PC-3 (cell line): ENCODE results near the gene GAP43. TPM values are rescaled to one million over a fixed set of nuclear protein-coding genes. Genes with fewer than 3 reads are reported as not detected.

ENCODE experiments used
- ATAC-seq: fragments of 200-7000 bp; cut with Tn5 transposase; 2 replicates; pipeline ENCODE4 v1.9.1; 2020; ENCODE audit warnings: mild to moderate bottlenecking, moderate library complexity
- BruUV-seq: library from RNA; stranded (reverse); fragments of 400-500 nt; replicated peaks from 2 replicates; lab custom pipeline; 2021; lab: Mats Ljungman, UMichigan
- CTCF ChIA-PET: fragments of 300-600 bp; sonication (Branson Sonifier 250); formaldehyde crosslinking; loops from one replicate; lab custom pipeline; 2022; ENCODE audit warnings: antibody characterized with exemption; lab: Charles Lee
- POLR2A ChIA-PET: fragments of 300-600 bp; sonication (Branson Sonifier 250); formaldehyde crosslinking; loops from one replicate; lab custom pipeline; 2022; ENCODE audit warnings: antibody characterized with exemption; ENCODE audit not compliant: unreplicated experiment; lab: Charles Lee
- DNase-seq: peaks from one replicate; pipeline ENCODE4 v3.0.0-alpha.2; 2015
- H2AFZ ChIP-seq: fragments of 300-600 bp; sonication (generic); 2 replicates; pipeline ENCODE4 v1.6.0; 2016; ENCODE audit warnings: antibody characterized with exemption, low read length
- H3F3A ChIP-seq: fragments of 300-600 bp; sonication (generic); one replicate; pipeline ENCODE4 v1.6.0; 2017; ENCODE audit warnings: antibody characterized with exemption, low read length, control low read depth, mild to moderate bottlenecking; ENCODE audit not compliant: unreplicated experiment
- H3K27ac ChIP-seq: fragments of 300-600 bp; sonication (generic); 2 replicates; pipeline ENCODE4 v1.5.1; 2016; ENCODE audit warnings: mild to moderate bottlenecking, low read length
- H3K27me3 ChIP-seq: fragments of 300-600 bp; sonication (generic); 2 replicates; pipeline ENCODE4 v1.6.1; 2016; ENCODE audit warnings: low read length, mixed read lengths
- H3K36me3 ChIP-seq: fragments of 300-600 bp; sonication (generic); 2 replicates; pipeline ENCODE4 v1.6.1; 2016; ENCODE audit warnings: low read depth, mixed run types, low read length, mixed read lengths
- H3K4me1 ChIP-seq: fragments of 300-600 bp; sonication (generic); 2 replicates; pipeline ENCODE4 v1.5.1; 2016; ENCODE audit warnings: low read length; ENCODE audit not compliant: insufficient read depth
- H3K4me2 ChIP-seq: fragments of 300-600 bp; sonication (generic); 2 replicates; pipeline ENCODE4 v1.6.0; 2016; ENCODE audit warnings: low read length
- H3K4me3 ChIP-seq: fragments of 300-600 bp; sonication (generic); 2 replicates; pipeline ENCODE4 v1.5.1; 2016; ENCODE audit warnings: mild to moderate bottlenecking, low read length, mixed read lengths
- H3K79me2 ChIP-seq: fragments of 300-600 bp; sonication (generic); 2 replicates; pipeline ENCODE4 v1.6.1; 2017; ENCODE audit warnings: low read length, mixed read lengths
- H3K9ac ChIP-seq: fragments of 300-600 bp; sonication (generic); 2 replicates; pipeline ENCODE4 v1.6.0; 2016; ENCODE audit warnings: mild to moderate bottlenecking, low read length
- H3K9me2 ChIP-seq: fragments of 300-600 bp; sonication (generic); replicated peaks from 2 replicates; pipeline ENCODE4 v1.6.1; 2016; ENCODE audit warnings: mixed run types, low read length, mixed read lengths
- H3K9me3 ChIP-seq: fragments of 300-600 bp; sonication (generic); 2 replicates; pipeline ENCODE4 v1.6.1; 2016; ENCODE audit warnings: low read length, mixed read lengths
- H4K20me1 ChIP-seq: fragments of 300-600 bp; sonication (generic); 2 replicates; pipeline ENCODE4 v1.6.1; 2016; ENCODE audit warnings: low read length, mixed read lengths
- CTCF ChIP-seq: fragments of 300-600 bp; sonication (generic); conservative IDR thresholded peaks from 2 replicates; pipeline ENCODE4 v1.5.1; 2017; ENCODE audit warnings: antibody characterized with exemption, low read depth, mild to moderate bottlenecking, low read length
- EZH2 ChIP-seq: fragments of 300-600 bp; sonication (generic); IDR thresholded peaks from one replicate; pipeline ENCODE4 v1.6.1; 2017; ENCODE audit warnings: antibody characterized with exemption, mild to moderate bottlenecking, low read length; ENCODE audit not compliant: unreplicated experiment
- EZH2phosphoT487 ChIP-seq: fragments of 300-600 bp; sonication (generic); IDR thresholded peaks from 2 replicates; pipeline ENCODE4 v1.6.1; 2018; ENCODE audit warnings: mild to moderate bottlenecking, antibody characterized with exemption, low read length, borderline replicate concordance
- intact Hi-C: fragments of 100-400 bp; cut with micrococcal nuclease; formaldehyde crosslinking; loops from 2 replicates; pipeline ENCODE4 v1.9.0; 2023
- total RNA-seq: library from RNA; depleted of rRNA; stranded (reverse); fragments of >200 nt; gene quantifications from 2 replicates; pipeline ENCODE4 v1.2.3, GENCODE V29; 2014

GAP43 gene
- total RNA-seq, 1 experiment from 2014 or later = not detected

- Histone ChIP-seq H2AFZ (no peak overlapping the region), H3K4me1 (no peaks in the 10 kb centered on the region), H3F3A (no peaks in the 10 kb centered on the region), H3K9ac (no peak overlapping the region), H3K79me2 (no peaks in the 10 kb centered on the region), H3K9me3 (no peaks in the 10 kb centered on the region), H3K9me2 (no peaks in the 10 kb centered on the region), H4K20me1 (no peaks in the 10 kb centered on the region), H3K4me3 (no peak overlapping the region), H3K4me2 (no peak overlapping the region), H3K27me3 (peaks cover 36% of the 10 kb centered on the region), H3K27ac (no peak overlapping the region), H3K36me3 (no peaks in the 10 kb centered on the region)
- ATAC-seq (no peak), DNase-seq (no peak)
- BruUV-seq = no TSS peak
- ChIA-PET POLR2A (no interaction called here), CTCF (no interaction called here)
- intact Hi-C loops = no loop called here
- TF ChIP-seq EZH2phosphoT487 = no peak
- TF ChIP-seq EZH2 = no peak
- no peak for TF ChIP-seq CTCF
Measured at GRCh38 chr3:115713284-115713683, 90.0 kb downstream of the GAP43 start.

GRCh38 chr3:115715241-115715745, 92.0 kb downstream of the GAP43 start:
- DNase-seq (no peak), ATAC-seq (no peak)
- Histone ChIP-seq H3K27ac (no peak overlapping the region), H3K9me2 (no peaks in the 10 kb centered on the region), H3K9ac (no peak overlapping the region), H3K4me3 (no peak overlapping the region), H3K27me3 (peaks cover 45% of the 10 kb centered on the region), H3K9me3 (no peaks in the 10 kb centered on the region), H3F3A (no peaks in the 10 kb centered on the region), H3K4me1 (no peaks in the 10 kb centered on the region), H3K36me3 (no peaks in the 10 kb centered on the region), H3K79me2 (no peaks in the 10 kb centered on the region), H3K4me2 (no peak overlapping the region), H4K20me1 (no peaks in the 10 kb centered on the region), H2AFZ (no peak overlapping the region)
- intact Hi-C loops = no loop called here
- TF ChIP-seq CTCF (no peak), EZH2 (no peak), EZH2phosphoT487 (no peak)
- CTCF ChIA-PET = no interaction called here
- BruUV-seq = no TSS peak
- POLR2A ChIA-PET = no interaction called here

GRCh38 chr3:115720983-115721382, 97.7 kb downstream of the GAP43 start:
- no peak overlapping the region for H3K27ac ChIP-seq
- H3K9ac ChIP-seq = no peak overlapping the region
- DNase-seq (no peak), ATAC-seq (no peak)
- CTCF ChIA-PET = no interaction called here
- H3K4me1 ChIP-seq = no peaks in the 10 kb centered on the region
- H3F3A ChIP-seq = no peaks in the 10 kb centered on the region
- no peak overlapping the region for H2AFZ ChIP-seq
- H3K79me2 ChIP-seq = no peaks in the 10 kb centered on the region
- H3K4me3 ChIP-seq = no peak overlapping the region
- H3K4me2 ChIP-seq = no peak overlapping the region
- TF ChIP-seq CTCF (no peak), EZH2phosphoT487 (no peak), EZH2 (no peak)
- H3K36me3 ChIP-seq = no peaks in the 10 kb centered on the region
- no peaks in the 10 kb centered on the region for H3K9me2 ChIP-seq
- intact Hi-C loops = no loop called here
- no TSS peak for BruUV-seq
- H4K20me1 ChIP-seq = no peaks in the 10 kb centered on the region
- peaks cover 34% of the 10 kb centered on the region for H3K27me3 ChIP-seq
- POLR2A ChIA-PET = no interaction called here
- no peaks in the 10 kb centered on the region for H3K9me3 ChIP-seq
